Measurements from ENCODE around the gene C1QTNF8.

- no peak for TF ChIP-seq EZH2 (optimal IDR thresholded peaks at IDR 0.05; ENCODE audit: low read depth, low read length)
- TF ChIP-seq, protein P1, sequence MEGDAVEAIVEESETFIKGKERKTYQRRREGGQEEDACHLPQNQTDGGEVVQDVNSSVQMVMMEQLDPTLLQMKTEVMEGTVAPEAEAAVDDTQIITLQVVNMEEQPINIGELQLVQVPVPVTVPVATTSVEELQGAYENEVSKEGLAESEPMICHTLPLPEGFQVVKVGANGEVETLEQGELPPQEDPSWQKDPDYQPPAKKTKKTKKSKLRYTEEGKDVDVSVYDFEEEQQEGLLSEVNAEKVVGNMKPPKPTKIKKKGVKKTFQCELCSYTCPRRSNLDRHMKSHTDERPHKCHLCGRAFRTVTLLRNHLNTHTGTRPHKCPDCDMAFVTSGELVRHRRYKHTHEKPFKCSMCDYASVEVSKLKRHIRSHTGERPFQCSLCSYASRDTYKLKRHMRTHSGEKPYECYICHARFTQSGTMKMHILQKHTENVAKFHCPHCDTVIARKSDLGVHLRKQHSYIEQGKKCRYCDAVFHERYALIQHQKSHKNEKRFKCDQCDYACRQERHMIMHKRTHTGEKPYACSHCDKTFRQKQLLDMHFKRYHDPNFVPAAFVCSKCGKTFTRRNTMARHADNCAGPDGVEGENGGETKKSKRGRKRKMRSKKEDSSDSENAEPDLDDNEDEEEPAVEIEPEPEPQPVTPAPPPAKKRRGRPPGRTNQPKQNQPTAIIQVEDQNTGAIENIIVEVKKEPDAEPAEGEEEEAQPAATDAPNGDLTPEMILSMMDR (IDR thresholded peaks at IDR 0.05; ENCODE audit: low read length) = no peak
These were observed 10.6 kb upstream of the C1QTNF8 start for GRCh38 chr16:1106659-1107058.
